ENCODE results near the gene ARSK.

DNA sequence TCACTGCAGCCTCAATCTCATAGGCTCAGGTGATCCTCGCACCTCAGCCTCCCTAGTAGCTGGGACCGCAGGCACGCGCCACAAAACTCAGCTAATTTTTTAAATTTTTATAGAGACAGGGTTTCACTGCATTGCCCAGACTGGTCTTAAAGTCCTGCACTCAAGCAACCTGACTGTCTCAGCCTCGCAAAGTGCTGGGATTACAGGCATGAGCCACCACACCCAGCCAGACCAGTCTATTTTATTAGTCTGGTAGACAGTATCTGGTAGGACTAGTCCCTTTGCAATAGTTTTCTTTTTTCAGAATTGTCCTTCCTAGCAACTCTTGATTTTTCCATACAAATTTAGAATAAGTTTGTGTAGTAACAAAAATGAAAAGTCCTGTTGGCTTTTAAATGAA lies 50.9 kb downstream of the ARSK start:
- TF ChIP-seq POLR2A (IDR thresholded peaks at IDR 0.05) (no peak), CTCF (IDR thresholded peaks at IDR 0.05) (no peak)

Data from heart left ventricle (tissue), 13 donors.